WTC11 (cell line): ENCODE measurements around the gene KAT6B. TPM values are rescaled to one million over a fixed set of nuclear protein-coding genes. Genes with fewer than 3 reads are reported as not detected.

Experiments used
- ATAC-seq: fragments of 200-7000 bp; cut with Tn5 transposase; 2 replicates; pipeline ENCODE4 v1.10.0; 2021; ENCODE audit warnings: mild to moderate bottlenecking, moderate library complexity
- CTCF ChIA-PET: fragments of 300-600 bp; sonication (Branson Sonifier 250); formaldehyde crosslinking; loops from one replicate; lab custom pipeline; 2021; ENCODE audit warnings: antibody characterized with exemption; lab: Charles Lee
- POLR2A ChIA-PET: fragments of 350-600 bp; sonication (Branson Sonifier 250); formaldehyde crosslinking; loops from one replicate; lab custom pipeline; 2021; ENCODE audit warnings: antibody characterized with exemption; lab: Charles Lee
- DNase-seq: peaks from one replicate; pipeline ENCODE4 v3.0.0; 2021; ENCODE audit warnings: low spot score
- H3K27ac Mint-ChIP-seq: 2 replicates; pipeline ENCODE4 v1.8.0; 2021; ENCODE audit warnings: mixed read lengths
- H3K27me3 Mint-ChIP-seq: 2 replicates; pipeline ENCODE4 v1.8.0; 2021; ENCODE audit warnings: low read depth, mild to moderate bottlenecking, moderate library complexity, mixed read lengths
- H3K36me3 Mint-ChIP-seq: 2 replicates; pipeline ENCODE4 v1.8.0; 2021; ENCODE audit warnings: mixed read lengths
- H3K4me1 Mint-ChIP-seq: 2 replicates; pipeline ENCODE4 v1.8.0; 2022; ENCODE audit warnings: mixed read lengths
- H3K4me3 Mint-ChIP-seq: 2 replicates; pipeline ENCODE4 v1.8.0; 2021; ENCODE audit warnings: mild to moderate bottlenecking, moderate library complexity, mixed read lengths
- H3K9me3 Mint-ChIP-seq: 2 replicates; pipeline ENCODE4 v1.8.0; 2021; ENCODE audit warnings: mixed read lengths
- ATF1 ChIP-seq: sonication (generic); formaldehyde crosslinking; IDR thresholded peaks from 2 replicates; pipeline ENCODE4 v1.8.1; 2023; ENCODE audit warnings: mild to moderate bottlenecking, moderate library complexity, missing genetic modification reagents
- CREB1 ChIP-seq: sonication (generic); formaldehyde crosslinking; IDR thresholded peaks from 2 replicates; pipeline ENCODE4 v1.8.0; 2023; ENCODE audit warnings: mild to moderate bottlenecking, missing genetic modification reagents
- E2F5 ChIP-seq: sonication (generic); formaldehyde crosslinking; IDR thresholded peaks from 2 replicates; pipeline ENCODE4 v1.8.1; 2022; ENCODE audit warnings: mild to moderate bottlenecking, moderate library complexity, missing genetic modification reagents
- EMX1 ChIP-seq: fragments of 250-450 bp; sonication (Bioruptor Pico); IDR thresholded peaks from 2 replicates; pipeline ENCODE4 v1.8.0; 2021; ENCODE audit warnings: mild to moderate bottlenecking
- ESRRA ChIP-seq: sonication (generic); formaldehyde crosslinking; IDR thresholded peaks from 2 replicates; pipeline ENCODE4 v1.8.1; 2022; ENCODE audit warnings: mild to moderate bottlenecking, missing genetic modification reagents, borderline replicate concordance
- FOXK1 ChIP-seq: sonication (generic); formaldehyde crosslinking; IDR thresholded peaks from 2 replicates; pipeline ENCODE4 v1.8.0; 2022; ENCODE audit warnings: mild to moderate bottlenecking, moderate library complexity, missing genetic modification reagents
- FOXP1 ChIP-seq: sonication (generic); formaldehyde crosslinking; IDR thresholded peaks from 2 replicates; pipeline ENCODE4 v1.8.0; 2022; ENCODE audit warnings: missing genetic modification reagents, mild to moderate bottlenecking, moderate library complexity, borderline replicate concordance
- GABPB1 ChIP-seq: sonication (generic); formaldehyde crosslinking; IDR thresholded peaks from 2 replicates; pipeline ENCODE4 v1.8.1; 2023; ENCODE audit warnings: mild to moderate bottlenecking, missing genetic modification reagents
- GTF2I ChIP-seq: fragments of 250-450 bp; sonication (Bioruptor Pico); conservative IDR thresholded peaks from 2 replicates; pipeline ENCODE4 v1.4.0; 2021; ENCODE audit warnings: mild to moderate bottlenecking
- IRF2 ChIP-seq: sonication (generic); formaldehyde crosslinking; IDR thresholded peaks from 2 replicates; pipeline ENCODE4 v1.8.0; 2022; ENCODE audit warnings: low read depth, missing genetic modification reagents, borderline replicate concordance
- MXD4 ChIP-seq: fragments of 250-450 bp; sonication (Bioruptor Pico); IDR thresholded peaks from 2 replicates; pipeline ENCODE4 v1.8.0; 2021; ENCODE audit warnings: mild to moderate bottlenecking, moderate library complexity, borderline replicate concordance
- NR1H2 ChIP-seq: sonication (generic); formaldehyde crosslinking; IDR thresholded peaks from 2 replicates; pipeline ENCODE4 v1.9.0; 2021; ENCODE audit warnings: mild to moderate bottlenecking, moderate library complexity, missing genetic modification reagents
- NR3C1 ChIP-seq: sonication (generic); formaldehyde crosslinking; conservative IDR thresholded peaks from 2 replicates; pipeline ENCODE4 v1.8.1; 2023; ENCODE audit warnings: low read depth, mild to moderate bottlenecking, missing genetic modification reagents
- RELA ChIP-seq: sonication (generic); formaldehyde crosslinking; IDR thresholded peaks from 2 replicates; pipeline ENCODE4 v1.8.1; 2022; ENCODE audit warnings: missing genetic modification reagents, mild to moderate bottlenecking, borderline replicate concordance
- SMAD4 ChIP-seq: sonication (generic); formaldehyde crosslinking; IDR thresholded peaks from 2 replicates; pipeline ENCODE4 v1.8.0; 2022; ENCODE audit warnings: mild to moderate bottlenecking, missing genetic modification reagents
- SP1 ChIP-seq: sonication (generic); formaldehyde crosslinking; conservative IDR thresholded peaks from 2 replicates; pipeline ENCODE4 v1.8.1; 2022; ENCODE audit warnings: missing genetic modification reagents
- TEAD1 ChIP-seq: sonication (generic); formaldehyde crosslinking; IDR thresholded peaks from 2 replicates; pipeline ENCODE4 v1.8.0; 2022; ENCODE audit warnings: mild to moderate bottlenecking, missing genetic modification reagents
- TP53 ChIP-seq: sonication (generic); formaldehyde crosslinking; IDR thresholded peaks from 2 replicates; pipeline ENCODE4 v1.8.1; 2023; ENCODE audit warnings: mild to moderate bottlenecking, missing genetic modification reagents
- ZNF232 ChIP-seq: sonication (generic); formaldehyde crosslinking; IDR thresholded peaks from 2 replicates; pipeline ENCODE4 v1.8.0; 2022; ENCODE audit warnings: mild to moderate bottlenecking, missing genetic modification reagents
- ZNF281 ChIP-seq: sonication (generic); formaldehyde crosslinking; IDR thresholded peaks from 2 replicates; pipeline ENCODE4 v1.8.0; 2023; ENCODE audit warnings: mild to moderate bottlenecking, missing genetic modification reagents
- ZNF317 ChIP-seq: sonication (generic); formaldehyde crosslinking; IDR thresholded peaks from 2 replicates; pipeline ENCODE4 v1.8.1; 2023; ENCODE audit warnings: low read depth, mild to moderate bottlenecking, moderate library complexity, missing genetic modification reagents, borderline replicate concordance
- total RNA-seq: library from RNA; stranded (reverse); gene quantifications from 3 replicates; pipeline ENCODE4 v1.2.3, GENCODE V29; 2021
- TF ChIP-seq, protein P1 (sequence below): sonication (generic); formaldehyde crosslinking; IDR thresholded peaks from 2 replicates; pipeline ENCODE4 v1.8.1; 2023; ENCODE audit warnings: mild to moderate bottlenecking, missing genetic modification reagents

The KAT6B gene
- total RNA-seq, 1 experiment from 2014 or later = 18.5 TPM

- DNase-seq (no peak), ATAC-seq (peak; percentile 72)
- TF ChIP-seq ESRRA (CRISPR knock-in tag) (no peak), EMX1 (CRISPR knock-in tag) (no peak), ZNF317 (CRISPR knock-in tag) (no peak), GTF2I (CRISPR knock-in tag) (no peak), SP1 (CRISPR knock-in tag) (no peak), FOXP1 (CRISPR knock-in tag) (no peak), IRF2 (no peak), NR1H2 (CRISPR knock-in tag) (no peak), MXD4 (CRISPR knock-in tag) (no peak), TP53 (no peak), RELA (CRISPR knock-in tag) (no peak), ZNF232 (CRISPR knock-in tag) (no peak), NR3C1 (CRISPR knock-in tag) (no peak)
- TF ChIP-seq, protein P1, sequence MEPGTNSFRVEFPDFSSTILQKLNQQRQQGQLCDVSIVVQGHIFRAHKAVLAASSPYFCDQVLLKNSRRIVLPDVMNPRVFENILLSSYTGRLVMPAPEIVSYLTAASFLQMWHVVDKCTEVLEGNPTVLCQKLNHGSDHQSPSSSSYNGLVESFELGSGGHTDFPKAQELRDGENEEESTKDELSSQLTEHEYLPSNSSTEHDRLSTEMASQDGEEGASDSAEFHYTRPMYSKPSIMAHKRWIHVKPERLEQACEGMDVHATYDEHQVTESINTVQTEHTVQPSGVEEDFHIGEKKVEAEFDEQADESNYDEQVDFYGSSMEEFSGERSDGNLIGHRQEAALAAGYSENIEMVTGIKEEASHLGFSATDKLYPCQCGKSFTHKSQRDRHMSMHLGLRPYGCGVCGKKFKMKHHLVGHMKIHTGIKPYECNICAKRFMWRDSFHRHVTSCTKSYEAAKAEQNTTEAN = no peak
- ChIA-PET CTCF (no interaction called here), POLR2A (no interaction called here)
- Mint-ChIP-seq H3K4me3 (peak overlapping the region; percentile 47), H3K27ac (no peak overlapping the region), H3K4me1 (no peaks in the 10 kb centered on the region; the same call in 1 of the 2 replicates), H3K9me3 (no peaks in the 10 kb centered on the region), H3K36me3 (no peaks in the 10 kb centered on the region), H3K27me3 (no peaks in the 10 kb centered on the region; the same call in 1 of the 2 replicates)
Observed at GRCh38 chr10:75057680-75058079, 231.3 kb downstream of the KAT6B start.

- no peaks in the 10 kb centered on the region; the same call in 1 of the 2 replicates for H3K27me3 Mint-ChIP-seq
- H3K36me3 Mint-ChIP-seq = no peaks in the 10 kb centered on the region
- H3K9me3 Mint-ChIP-seq = no peaks in the 10 kb centered on the region
- ATAC-seq (peak; percentile 25), DNase-seq (no peak)
- ChIA-PET POLR2A (no interaction called here), CTCF (interaction anchor here (1.5 kb wide), 1 partner anchor 40 kb away, joined by 4 read pairs; no protein-coding TSS in a partner anchor)
- no peak overlapping the region for H3K27ac Mint-ChIP-seq
- TF ChIP-seq FOXK1 (CRISPR knock-in tag) (no peak), GTF2I (CRISPR knock-in tag) (no peak), SP1 (CRISPR knock-in tag) (no peak), SMAD4 (no peak), ZNF317 (CRISPR knock-in tag) (no peak), ZNF281 (CRISPR knock-in tag) (no peak), GABPB1 (CRISPR knock-in tag) (no peak), CREB1 (CRISPR knock-in tag) (no peak), ESRRA (CRISPR knock-in tag) (no peak), E2F5 (CRISPR knock-in tag) (no peak), ATF1 (CRISPR knock-in tag) (no peak), TEAD1 (CRISPR knock-in tag) (no peak)
- peak overlapping the region; percentile 47 for H3K4me3 Mint-ChIP-seq
- H3K4me1 Mint-ChIP-seq = no peaks in the 10 kb centered on the region; the same call in 1 of the 2 replicates
Observed at GRCh38 chr10:75058161-75058560, 231.8 kb downstream of the KAT6B start.
